Stimulated activated CD4-positive, alpha-beta T cell treated with anti-CD3 and anti-CD28 coated beads, Interleukin-4, amount 100 ng/mL, for 4 hours (primary cell): ENCODE measurements around the gene CAPN8.
A peak's percentile ranks its signal among the peaks of the same experiment; 100 is the strongest.

Experiments
- DNase-seq, 2 experiments: peaks; one replicate each; pipeline ENCODE4 v3.0.0-alpha.2; 2020

Gene CAPN8

DNA sequence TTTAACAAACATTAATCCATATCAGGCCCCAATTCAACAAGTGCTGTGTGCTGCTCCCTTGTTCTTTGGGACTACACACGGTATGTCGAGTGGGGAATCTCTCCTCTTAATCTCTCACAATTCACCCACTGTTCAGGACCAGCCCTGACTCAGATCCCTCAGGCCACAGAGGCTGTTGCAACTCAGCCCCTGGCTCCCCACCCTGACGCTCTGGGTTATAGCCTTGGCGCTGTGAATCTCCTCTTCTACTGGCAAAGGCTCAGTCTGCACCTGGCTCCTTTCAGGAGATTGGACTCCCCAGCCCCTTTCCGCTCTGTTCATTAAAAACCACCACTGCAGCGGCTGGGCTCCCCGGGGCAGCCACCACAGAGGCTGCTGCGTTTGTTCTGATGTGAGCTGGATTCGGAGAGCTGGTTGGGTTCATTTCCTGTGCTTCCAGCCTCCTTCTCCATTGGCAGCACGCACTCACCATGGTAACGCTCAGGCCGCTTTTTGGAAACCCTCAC lies 13.0 kb downstream of the CAPN8 start:
- no peak for DNase-seq

DNA sequence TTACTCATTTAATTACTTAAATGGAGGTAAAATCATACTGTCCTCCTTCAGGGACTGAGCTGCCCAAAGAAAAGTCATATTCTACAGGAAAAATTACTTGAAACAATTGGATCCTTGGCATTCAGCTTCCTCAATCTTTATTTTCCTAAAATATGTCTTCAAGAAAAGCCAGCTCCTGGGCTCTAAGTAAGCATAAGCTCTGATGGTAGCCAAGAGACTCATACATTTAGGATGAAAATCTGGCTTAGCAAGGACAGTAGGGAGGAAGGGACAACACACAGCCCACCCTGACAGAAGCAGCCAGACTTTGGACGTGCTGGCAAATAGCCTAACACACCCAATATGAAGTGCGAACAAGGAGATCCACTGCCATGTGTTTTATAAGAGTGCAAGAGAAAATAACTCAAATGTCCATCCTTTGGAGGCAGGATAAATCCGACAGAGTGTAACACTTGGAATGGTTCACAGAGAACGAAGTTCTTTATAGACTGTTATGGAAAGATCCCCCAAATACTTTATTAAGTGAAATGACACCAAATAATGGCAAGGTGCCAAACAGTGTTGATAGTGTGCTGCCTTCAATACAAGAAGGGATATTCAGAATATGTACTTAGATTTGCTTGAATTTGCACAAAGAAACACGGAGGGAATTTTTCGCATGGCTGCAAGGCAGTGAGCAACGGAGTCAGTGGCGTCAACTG lies 14.1 kb downstream of the CAPN8 start:
- no peak for DNase-seq

DNA sequence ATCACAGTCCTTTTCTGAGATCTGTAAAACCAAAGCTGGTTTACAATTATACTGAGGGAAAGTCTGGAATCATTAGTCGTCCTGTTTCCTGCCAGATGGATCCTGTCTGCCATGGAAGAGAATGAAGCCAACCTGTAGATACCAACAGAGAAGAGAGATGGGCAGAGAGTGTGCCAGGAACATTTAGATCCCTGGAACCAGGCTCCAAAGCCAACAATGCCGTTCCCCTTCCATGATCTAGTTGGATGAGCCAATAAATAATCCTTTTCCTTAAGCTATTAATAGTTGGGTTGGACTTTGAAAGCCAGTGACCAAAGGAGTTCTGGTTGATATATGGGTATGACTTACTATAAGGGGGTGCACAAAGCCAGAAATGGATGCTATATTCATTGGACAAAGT lies 15.0 kb downstream of the CAPN8 start:
- no peak for DNase-seq

DNA sequence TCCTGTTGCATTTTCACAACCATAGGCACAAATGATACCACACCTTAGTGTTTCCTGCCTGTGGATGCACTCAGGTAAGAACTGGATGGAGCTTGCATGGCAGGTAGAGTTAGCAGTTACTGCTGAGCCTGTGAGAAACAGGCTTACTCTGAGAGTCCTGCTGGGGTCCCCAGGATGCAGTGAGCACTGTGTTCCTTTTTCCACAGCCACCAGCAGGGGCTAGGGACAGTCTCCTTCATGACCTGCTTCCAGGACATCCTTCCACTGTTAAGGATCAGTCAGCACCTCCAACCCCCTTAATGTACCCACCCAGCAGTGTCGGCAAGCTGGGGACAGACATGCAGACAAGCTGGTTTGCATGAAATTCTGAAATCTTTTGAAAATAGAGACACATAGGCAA lies 16.3 kb downstream of the CAPN8 start:
- DNase-seq: no peak

DNA sequence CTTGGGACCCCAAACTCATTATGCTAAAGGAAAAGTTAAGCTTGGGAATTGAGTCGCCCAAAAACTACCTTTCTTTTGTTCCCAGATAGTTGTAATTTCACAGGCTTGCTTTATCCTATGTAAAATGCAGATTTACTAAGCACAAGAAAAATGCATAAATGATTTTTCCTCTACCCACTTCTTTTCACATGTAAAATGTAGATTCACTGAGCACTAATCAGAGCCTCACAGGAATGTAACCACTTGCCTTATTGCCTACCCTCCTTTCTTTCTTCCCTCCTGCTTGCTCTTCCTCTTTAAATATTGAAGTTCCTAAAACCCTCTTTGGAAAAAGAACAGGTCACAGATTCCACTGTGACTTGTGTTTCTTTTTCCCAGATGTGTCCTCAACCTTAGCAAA lies 18.3 kb downstream of the CAPN8 start:
- DNase-seq: no peak

DNA sequence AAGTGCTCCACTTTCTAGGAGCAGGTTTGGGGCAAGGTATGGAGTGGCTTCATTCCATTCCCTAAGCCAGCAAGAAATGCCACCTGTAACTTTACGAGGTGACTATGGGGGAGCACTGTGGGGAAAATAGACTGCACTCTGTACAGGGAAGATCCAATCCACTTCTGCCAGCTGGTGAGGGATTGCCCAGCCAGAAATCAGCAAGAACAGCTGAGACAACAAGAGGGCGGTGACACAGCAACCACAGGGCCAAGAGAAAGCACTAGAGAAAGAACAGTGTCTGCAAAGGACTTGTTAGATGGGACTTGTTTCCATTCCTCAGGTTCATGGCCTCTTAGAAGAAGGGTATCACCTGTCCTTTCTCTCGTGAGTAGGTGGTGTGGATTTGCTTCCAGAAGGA lies 19.6 kb downstream of the CAPN8 start:
- no peak for DNase-seq

DNA sequence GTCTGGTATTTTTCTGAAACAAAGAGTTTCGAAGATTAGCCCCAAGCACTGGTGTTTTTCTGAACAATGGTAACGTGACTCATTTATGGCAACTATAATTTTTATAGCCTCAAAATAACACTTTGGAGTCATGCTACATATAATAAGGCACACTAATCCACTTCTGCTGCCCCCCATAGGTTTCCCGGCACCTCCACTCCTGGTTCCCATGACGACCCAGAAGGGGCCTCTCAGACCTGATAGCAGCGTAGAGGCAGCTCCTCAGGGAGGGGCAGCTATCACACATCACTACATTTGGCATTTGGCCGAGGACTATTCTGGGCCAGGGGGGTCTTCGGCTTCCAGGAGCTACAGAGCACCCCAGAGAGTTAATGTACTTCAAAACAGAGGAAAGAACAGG lies 23.3 kb downstream of the CAPN8 start:
- DNase-seq: no peak

DNA sequence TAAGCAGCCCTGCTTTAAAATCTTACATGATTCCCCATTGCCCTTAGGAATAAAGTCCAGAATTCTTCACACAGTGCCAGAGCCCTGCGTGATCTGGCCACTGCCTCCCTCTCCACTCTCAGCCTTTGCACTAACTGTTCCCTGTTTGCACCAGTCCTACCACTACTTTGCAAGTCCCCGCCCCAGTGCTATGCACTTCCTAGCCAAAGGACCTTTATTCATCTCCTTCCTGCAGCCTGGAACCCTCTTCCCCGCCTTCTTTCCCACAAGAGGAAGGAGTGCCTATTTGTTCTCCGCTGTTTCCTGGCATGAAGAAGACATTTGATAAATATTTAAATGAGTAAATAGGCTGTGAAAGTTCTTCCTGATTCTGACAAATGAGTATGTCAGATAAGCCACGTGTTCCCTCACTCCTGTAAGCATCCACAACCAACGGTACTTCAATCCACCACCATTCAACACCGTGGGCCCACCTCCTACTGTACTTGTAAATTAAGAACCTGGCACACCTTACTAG lies 23.9 kb downstream of the CAPN8 start:
- no peak for DNase-seq

DNA sequence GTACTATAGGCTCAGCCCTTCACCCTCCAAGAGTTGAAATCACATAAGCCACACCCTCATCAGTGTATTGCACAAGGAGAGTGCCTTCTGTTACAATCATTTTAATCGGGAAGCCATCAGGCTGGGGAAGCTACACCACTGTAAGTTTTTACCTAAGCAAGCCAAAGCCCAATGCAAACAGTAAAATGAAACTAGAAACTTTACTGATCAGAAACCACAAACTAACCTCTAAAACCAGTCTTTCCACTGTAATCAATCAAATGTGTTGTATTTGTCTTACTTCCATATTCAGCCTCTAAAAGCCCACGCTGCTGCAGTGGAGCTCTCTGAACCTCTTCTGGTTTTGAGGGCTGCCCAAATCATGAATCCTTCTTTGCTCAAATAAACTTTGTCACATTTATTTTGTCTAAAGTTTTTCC lies 26.2 kb downstream of the CAPN8 start:
- DNase-seq: no peak

DNA sequence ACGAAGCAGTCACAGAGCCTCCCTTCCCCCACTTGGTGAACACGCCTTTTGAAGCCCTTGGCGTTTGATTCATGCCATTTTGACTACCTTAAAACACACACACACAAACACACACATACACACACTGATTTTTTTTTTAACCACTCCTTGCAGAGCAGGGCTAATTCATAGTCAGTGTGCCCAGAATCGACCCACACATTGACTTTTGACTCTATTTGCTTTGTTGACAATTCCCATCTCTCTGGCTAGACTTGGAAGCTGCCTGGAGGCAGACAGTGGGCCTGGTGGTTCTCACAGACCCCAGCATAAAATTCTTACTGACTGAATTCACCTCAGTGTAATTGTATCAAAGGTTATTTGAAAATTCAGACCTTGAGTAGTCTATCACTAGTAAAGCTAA lies 30.3 kb downstream of the CAPN8 start:
- no peak for DNase-seq

DNA sequence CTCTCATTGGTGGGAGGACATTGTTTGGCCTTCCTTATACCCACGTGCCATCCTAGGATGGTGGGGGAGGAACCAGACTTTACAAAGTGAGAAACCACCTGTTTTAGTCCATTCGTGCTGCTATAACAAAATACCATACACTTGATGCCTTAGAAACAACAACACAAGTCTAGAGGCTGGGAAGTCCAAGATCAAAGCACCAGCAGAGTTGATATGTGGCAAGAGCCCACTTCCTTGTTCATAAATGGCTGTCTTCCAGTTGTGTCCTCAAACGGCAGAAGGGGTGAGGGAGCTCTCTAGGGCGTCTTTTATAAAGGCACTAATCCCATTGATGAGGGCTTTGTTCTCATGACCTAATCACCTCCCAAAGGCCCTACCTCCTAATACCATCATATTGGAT lies 31.1 kb downstream of the CAPN8 start:
- no peak for DNase-seq

DNA sequence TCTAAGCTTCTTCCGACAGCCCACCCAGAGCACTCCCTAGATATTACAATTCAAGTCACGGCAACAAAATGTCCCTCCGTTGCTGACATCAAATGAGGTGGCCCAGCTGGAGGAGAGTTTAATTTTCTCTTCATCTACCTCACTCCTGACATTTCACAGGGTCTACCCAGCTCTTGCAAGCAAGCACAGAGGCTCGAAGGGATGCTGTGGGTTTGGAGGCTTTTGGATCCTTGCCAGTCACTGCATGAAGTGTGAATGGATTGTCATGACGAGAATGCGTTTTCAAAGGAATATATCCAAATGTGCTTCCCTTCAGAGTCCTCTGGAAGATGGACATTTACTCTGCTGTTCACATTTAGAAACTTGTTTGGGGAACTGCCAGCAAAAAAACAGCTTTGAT lies 33.5 kb downstream of the CAPN8 start:
- no peak for DNase-seq

DNA sequence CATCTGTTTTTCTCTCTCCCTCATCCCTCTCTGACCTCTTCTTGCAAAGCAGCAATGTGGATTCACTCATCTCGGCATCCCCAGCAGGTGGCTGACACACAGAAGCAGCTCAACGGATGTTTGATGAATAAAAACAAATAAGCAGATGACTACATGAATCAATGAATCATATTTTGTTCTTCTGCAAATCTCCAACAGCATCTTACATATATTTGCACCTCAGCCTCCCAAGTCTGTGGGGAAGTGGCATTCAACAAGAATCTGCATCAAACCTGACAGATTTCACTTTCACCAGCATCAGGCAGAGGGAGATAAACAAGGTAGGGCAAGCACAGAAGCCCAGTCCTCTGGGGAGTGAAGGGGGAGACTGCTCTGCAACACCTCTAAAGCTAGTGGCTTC lies 34.0 kb downstream of the CAPN8 start:
- DNase-seq: no peak

DNA sequence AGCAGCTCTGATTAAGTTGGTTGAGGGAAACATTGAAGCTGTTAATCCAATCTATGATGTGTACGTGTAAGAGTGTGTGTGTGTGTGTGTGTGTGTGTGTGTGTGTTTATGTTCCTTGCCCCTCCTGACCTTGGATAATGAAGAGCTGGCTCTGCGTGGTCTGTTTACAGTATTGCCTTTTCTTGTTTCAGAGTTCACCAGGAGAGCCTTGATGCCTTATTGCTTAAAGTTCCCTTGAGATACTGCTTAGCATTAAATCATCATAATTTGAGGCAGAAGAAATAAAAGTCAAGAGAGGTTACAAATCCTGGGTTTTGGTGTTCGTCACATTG lies 36.4 kb downstream of the CAPN8 start:
- no peak for DNase-seq

DNA sequence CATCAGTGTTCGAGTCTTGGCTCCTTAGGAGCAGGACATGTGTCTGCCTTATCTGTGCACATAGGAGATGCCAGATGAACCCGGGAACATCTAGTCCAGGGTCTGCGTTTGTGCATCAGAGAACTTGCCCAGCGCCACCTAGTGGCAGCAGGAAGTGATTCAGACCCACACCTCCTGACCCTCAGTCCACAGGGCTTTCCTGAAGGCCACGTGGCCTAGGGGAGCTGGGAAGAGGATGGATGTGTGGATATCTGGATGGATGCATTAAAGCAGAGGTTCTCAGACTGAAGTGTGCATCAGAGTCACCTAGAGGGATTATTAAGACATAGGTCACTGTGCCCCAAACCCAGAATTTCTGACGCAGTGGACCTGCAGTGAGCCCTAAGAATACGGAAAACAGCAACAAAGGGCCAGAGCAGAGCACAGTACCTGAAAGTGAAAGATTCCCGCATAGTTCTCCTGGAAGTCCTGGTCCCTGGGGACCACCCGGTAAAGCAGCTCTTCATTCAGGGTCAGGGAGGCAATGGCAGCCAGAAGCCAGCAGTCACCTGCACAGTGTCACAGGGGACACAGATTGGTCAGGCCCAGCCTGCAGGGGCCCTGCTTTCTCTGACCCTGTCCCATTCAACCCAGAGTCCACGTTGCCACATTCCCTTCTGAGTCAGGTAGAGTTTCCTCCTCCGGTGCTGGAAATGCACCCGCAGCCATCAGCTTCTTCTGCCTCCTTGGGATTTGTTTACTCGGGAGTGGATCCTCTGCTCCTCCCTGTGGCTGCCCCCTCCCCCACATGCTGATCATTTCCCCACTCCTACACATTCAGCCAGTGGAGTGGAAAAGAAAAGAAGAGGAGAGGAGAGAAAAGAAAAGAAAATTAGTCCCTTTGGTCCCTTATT lies 37.0 kb downstream of the CAPN8 start:
- peak; percentile 9 to 47 for DNase-seq

DNA sequence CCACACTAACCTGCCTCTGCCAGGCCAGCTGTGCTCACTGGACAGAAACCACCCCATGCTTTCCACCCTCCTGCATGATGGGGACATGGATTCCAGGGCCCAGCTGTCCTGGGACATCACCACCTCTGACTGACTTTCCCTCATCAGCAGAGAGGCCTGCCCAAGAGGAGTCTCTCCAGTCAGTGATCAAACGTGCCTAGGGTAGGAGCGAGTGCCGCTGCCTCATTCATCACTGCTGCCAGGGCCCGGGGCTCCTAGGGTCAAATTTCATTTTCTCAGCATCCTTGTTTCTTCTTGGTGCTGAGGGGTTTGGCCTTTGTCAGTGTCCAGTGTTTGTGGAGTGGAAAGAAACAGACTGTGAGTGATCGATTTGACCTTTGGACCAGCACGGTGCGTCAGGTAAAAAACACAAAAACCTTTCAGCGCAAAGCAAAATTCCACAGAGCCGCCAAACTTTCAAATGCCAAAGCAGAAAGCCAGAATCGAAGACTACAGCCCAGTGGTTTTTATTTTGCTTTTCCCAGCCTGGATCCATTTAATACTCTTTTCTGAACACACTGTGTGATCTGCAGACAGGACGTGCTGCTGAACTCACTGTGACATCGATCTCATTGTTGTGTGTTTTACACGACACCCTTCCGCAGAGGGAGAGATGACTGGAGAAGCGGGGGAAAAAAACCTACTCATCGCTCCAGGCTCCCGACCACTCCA lies 43.2 kb downstream of the CAPN8 start:
- no peak for DNase-seq

DNA sequence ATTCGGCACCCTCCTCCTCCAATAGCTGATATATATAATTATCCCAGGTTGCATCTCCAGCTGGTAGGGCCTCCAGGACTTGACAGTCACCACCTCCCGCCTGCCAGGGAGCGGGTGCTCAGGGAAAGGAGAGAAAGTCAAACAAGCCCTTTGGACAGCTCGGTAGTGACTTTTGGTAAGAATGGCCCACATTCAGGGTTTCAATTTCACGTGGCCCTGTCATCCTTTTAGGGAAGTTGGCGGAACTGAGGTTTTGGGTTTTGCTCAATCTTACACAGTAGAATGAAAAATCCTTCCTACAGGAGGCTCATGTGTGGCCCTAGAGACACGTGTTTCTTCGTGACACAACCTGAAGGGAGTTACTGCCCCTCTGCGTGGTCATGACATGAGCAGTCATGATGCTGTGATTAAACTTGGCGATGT lies 44.2 kb downstream of the CAPN8 start:
- no peak for DNase-seq

DNA sequence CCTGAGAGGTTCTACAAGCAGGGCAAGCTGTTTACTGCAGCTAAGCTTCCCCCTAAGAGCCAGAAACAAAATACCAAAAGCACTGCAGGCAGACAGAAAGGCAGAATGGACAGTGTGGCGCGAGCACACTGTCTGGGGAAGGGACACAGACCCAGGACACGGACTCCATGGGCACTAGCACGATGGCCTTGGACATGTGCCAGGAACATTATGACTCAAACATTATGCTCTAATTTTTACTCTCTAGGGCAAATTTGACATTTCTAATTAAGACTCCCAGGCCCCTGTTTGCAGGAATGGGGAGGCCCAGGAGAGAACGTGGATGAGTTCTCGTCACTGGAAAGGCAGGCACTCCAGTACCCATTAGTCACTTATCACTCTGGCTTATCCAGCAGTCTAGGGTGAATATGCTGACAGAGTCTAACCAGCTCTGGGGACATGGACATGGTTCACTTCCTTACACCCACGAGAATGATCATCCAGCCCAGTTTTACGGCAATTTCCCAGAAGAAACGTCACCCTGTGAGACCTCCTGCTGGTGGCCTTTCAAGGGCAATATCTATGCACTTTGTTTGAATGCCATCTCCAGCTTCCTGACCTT lies 45.1 kb downstream of the CAPN8 start:
- DNase-seq: no peak

DNA sequence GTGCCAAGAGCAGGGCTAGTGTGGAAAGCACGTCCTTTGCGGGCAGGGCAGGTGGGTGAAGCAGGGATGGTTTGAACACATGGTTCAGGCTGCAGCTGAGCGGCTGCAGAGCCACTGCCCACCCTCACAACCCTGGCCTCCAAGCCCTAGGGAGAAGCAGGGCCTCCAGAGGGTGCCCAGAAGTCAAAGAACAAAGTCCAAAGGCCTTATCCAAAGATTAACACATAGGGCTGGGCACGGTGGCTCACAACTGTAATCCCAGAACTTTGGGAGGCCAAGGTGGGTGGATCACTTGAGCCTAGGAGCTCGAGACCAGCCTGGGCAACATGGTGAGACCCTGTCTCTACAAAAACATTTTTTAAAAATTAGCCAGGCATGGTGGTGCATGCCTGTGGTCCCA lies 46.8 kb downstream of the CAPN8 start:
- DNase-seq: no peak

DNA sequence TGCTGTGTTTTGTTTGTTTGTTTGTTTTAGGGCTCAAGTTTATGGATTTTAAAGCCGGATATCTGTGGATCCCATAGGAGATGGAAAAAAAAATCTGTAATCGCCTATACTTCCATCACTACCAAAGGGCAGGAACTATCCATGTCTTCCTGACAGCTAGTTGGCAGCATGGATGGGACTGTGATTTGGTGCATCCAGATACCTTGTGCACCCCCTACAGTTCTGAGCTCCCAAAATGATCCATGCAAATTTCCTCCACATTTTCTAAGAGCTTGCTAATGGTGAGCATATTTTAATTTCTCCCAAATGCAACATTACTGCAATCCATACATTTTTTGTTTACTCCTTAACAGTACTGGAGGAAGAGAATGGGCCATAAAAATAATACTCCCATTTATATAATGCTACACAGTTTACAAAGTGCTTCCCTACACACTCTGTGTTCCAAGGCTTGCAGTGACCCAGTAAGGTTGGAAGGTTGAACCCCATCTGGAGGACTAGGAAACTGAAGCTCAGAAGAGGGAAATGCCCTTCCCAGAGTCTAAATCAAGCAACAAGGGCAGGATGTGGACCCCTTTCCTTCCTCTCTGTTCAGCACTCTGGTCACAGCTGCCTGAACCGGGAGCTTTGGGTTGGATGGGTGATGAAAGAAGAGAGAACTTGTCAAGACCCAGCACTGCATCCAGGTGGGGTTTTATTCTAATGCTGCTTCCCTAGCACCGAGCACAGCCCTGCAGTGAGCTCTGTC lies 48.0 kb downstream of the CAPN8 start:
- DNase-seq: no peak

DNA sequence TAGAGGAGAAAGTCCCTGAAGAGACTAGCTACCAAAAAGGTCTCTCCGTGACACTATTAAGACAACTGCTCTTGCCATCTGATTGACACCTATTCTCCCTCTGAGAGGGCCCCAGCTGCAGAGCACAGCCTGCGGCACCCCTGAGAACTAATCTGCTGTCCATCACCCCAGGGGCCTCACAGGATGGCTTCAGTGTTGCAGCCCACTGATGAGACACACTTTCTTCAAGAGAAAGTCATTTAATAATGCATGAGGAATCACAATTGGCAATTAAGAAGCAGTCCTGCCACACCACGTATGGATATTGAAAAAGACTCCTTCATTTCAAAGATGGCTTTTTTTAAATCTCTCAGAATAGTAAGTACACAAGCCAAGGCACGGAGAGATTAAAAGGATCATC lies 48.9 kb downstream of the CAPN8 start:
- no peak for DNase-seq

DNA sequence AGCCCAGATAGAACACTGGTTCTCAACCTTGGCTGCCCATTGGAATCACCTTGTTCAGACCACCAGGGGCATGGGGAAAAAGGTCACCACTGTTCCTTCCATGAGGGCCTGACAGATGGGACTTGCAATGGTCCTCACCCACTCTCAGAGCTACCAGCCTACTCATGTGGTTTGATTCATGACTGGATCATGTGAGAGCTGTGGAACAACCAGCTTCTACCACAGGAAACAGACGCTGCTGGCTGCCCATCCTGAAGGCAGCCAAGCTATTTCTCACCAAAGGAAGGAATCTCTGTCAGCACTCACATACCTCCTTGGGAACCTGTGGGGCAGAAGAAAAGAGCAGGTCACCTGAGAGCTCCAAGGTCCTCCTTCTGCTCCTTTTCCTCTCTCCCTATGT lies 53.6 kb downstream of the CAPN8 start:
- DNase-seq: no peak
